Astrocyte (in vitro differentiated cells and primary cell): Measurements from ENCODE around the gene GALNT2. TPM values are rescaled to one million over a fixed set of nuclear protein-coding genes. Genes with fewer than 3 reads are reported as not detected.

Experiments
- DNase-seq: peaks from one replicate; pipeline ENCODE4 v3.0.0-alpha.2; 2010; ENCODE audit warnings: low read depth
- FAIRE-seq: peaks from 2 replicates; lab custom pipeline; 2011; peaks lifted over from hg19 to GRCh38; lab: Jason Lieb, UNC
- H2AFZ ChIP-seq: 2 replicates; pipeline ENCODE4 v1.6.0; 2012; ENCODE audit warnings: low read depth, low read length, inconsistent platforms
- H3K27ac ChIP-seq: 2 replicates; pipeline ENCODE4 v1.5.1; 2011; ENCODE audit warnings: low read depth, low read length, inconsistent platforms
- H3K27me3 ChIP-seq: 2 replicates; pipeline ENCODE4 v1.6.0; 2011; ENCODE audit warnings: low read length, inconsistent platforms; ENCODE audit not compliant: insufficient read depth
- H3K36me3 ChIP-seq: 2 replicates; pipeline ENCODE4 v1.5.1; 2011; ENCODE audit warnings: low read length, inconsistent platforms; ENCODE audit not compliant: insufficient read depth
- H3K4me1 ChIP-seq: 2 replicates; pipeline ENCODE4 v1.5.1; 2011; ENCODE audit warnings: low read length, inconsistent platforms; ENCODE audit not compliant: insufficient read depth
- H3K4me2 ChIP-seq: 2 replicates; pipeline ENCODE4 v1.6.0; 2012; ENCODE audit warnings: low read length, inconsistent platforms
- H3K4me3 ChIP-seq: 2 replicates; pipeline ENCODE4 v1.5.1; 2011; ENCODE audit warnings: low read depth, mild to moderate bottlenecking, low read length, inconsistent platforms; ENCODE audit not compliant: insufficient read depth
- H3K79me2 ChIP-seq: 2 replicates; pipeline ENCODE4 v1.6.0; 2012; ENCODE audit warnings: mild to moderate bottlenecking, low read length, inconsistent platforms; ENCODE audit not compliant: insufficient read depth
- H3K9ac ChIP-seq: 2 replicates; pipeline ENCODE4 v1.6.0; 2012; ENCODE audit warnings: mild to moderate bottlenecking, low read length, inconsistent platforms
- H3K9me3 ChIP-seq: 2 replicates; pipeline ENCODE4 v1.5.1; 2012; ENCODE audit warnings: low read depth, mild to moderate bottlenecking, low read length, inconsistent platforms; ENCODE audit not compliant: insufficient read depth
- H4K20me1 ChIP-seq: 2 replicates; pipeline ENCODE4 v1.6.0; 2012; ENCODE audit warnings: low read length, inconsistent platforms; ENCODE audit not compliant: insufficient read depth
- H3K27ac Mint-ChIP-seq: one replicate; pipeline ENCODE4 v1.8.0; 2021; ENCODE audit warnings: mild to moderate bottlenecking, mixed read lengths; ENCODE audit not compliant: unreplicated experiment
- H3K27me3 Mint-ChIP-seq: one replicate; pipeline ENCODE4 v1.8.0; 2021; ENCODE audit warnings: low read depth, mixed read lengths; ENCODE audit not compliant: unreplicated experiment
- H3K36me3 Mint-ChIP-seq: one replicate; pipeline ENCODE4 v1.8.0; 2021; ENCODE audit warnings: low read depth, mixed read lengths; ENCODE audit not compliant: unreplicated experiment
- H3K4me1 Mint-ChIP-seq: one replicate; pipeline ENCODE4 v1.8.0; 2021; ENCODE audit warnings: low read depth, mixed read lengths; ENCODE audit not compliant: unreplicated experiment
- H3K4me3 Mint-ChIP-seq: one replicate; pipeline ENCODE4 v1.8.0; 2021; ENCODE audit warnings: mild to moderate bottlenecking, moderate library complexity, mixed read lengths; ENCODE audit not compliant: unreplicated experiment
- H3K9me3 Mint-ChIP-seq: one replicate; pipeline ENCODE4 v1.8.0; 2021; ENCODE audit warnings: mild to moderate bottlenecking, mixed read lengths; ENCODE audit not compliant: unreplicated experiment
- CTCF ChIP-seq: IDR thresholded peaks from 2 replicates; pipeline ENCODE4 v1.5.1; 2011; ENCODE audit warnings: low read depth, mild to moderate bottlenecking, inconsistent platforms, low read length, moderate library complexity; ENCODE audit not compliant: insufficient read depth
- EZH2 ChIP-seq: IDR thresholded peaks from 2 replicates; pipeline ENCODE4 v1.6.1; 2012; ENCODE audit warnings: mild to moderate bottlenecking, low read length, inconsistent platforms; ENCODE audit not compliant: insufficient read depth
- total RNA-seq: library from RNA; stranded (reverse); gene quantifications from 2 replicates; pipeline ENCODE4 v1.2.1, GENCODE V29; 2021

GALNT2 gene
- total RNA-seq, 1 donor from 2014 or later = 507 TPM

GRCh38 chr1:230165536-230165935 lies 98.5 kb downstream of the GALNT2 start:
- no peaks in the 10 kb centered on the region for H3K9me3 Mint-ChIP-seq
- TF ChIP-seq CTCF (no peak), EZH2 (no peak)
- H3K4me3 ChIP-seq = no peak overlapping the region
- peaks cover 18% of the 10 kb centered on the region for H3K4me1 ChIP-seq
- no peak overlapping the region for H3K4me2 ChIP-seq
- no peaks in the 10 kb centered on the region for H3K27me3 ChIP-seq
- peaks cover 14% of the 10 kb centered on the region for H3K36me3 Mint-ChIP-seq
- H3K27me3 Mint-ChIP-seq = no peaks in the 10 kb centered on the region
- no peak overlapping the region for H3K27ac ChIP-seq
- H3K79me2 ChIP-seq = peaks cover 94% of the 10 kb centered on the region
- H3K9ac ChIP-seq = no peak overlapping the region
- no peak for DNase-seq
- peaks cover 62% of the 10 kb centered on the region for H3K4me1 Mint-ChIP-seq
- H2AFZ ChIP-seq = no peak overlapping the region
- no peak overlapping the region for H3K27ac Mint-ChIP-seq
- FAIRE-seq = no peak
- H3K4me3 Mint-ChIP-seq = no peak overlapping the region
- H4K20me1 ChIP-seq = peaks cover 79% of the 10 kb centered on the region
- no peaks in the 10 kb centered on the region for H3K36me3 ChIP-seq
- no peaks in the 10 kb centered on the region for H3K9me3 ChIP-seq

- H3K27ac ChIP-seq = no peak overlapping the region
- peaks cover 89% of the 10 kb centered on the region for H3K79me2 ChIP-seq
- peaks cover 27% of the 10 kb centered on the region for H3K4me1 ChIP-seq
- TF ChIP-seq EZH2 (no peak), CTCF (no peak)
- FAIRE-seq = no peak
- no peak overlapping the region for H3K4me2 ChIP-seq
- Mint-ChIP-seq H3K9me3 (no peaks in the 10 kb centered on the region), H3K4me1 (peaks cover 68% of the 10 kb centered on the region), H3K36me3 (peaks cover 14% of the 10 kb centered on the region), H3K4me3 (no peak overlapping the region), H3K27me3 (no peaks in the 10 kb centered on the region), H3K27ac (no peak overlapping the region)
- H3K4me3 ChIP-seq = no peak overlapping the region
- no peak overlapping the region for H3K9ac ChIP-seq
- no peaks in the 10 kb centered on the region for H3K9me3 ChIP-seq
- no peak for DNase-seq
- H3K27me3 ChIP-seq = no peaks in the 10 kb centered on the region
- H4K20me1 ChIP-seq = peaks cover 75% of the 10 kb centered on the region
- no peak overlapping the region for H2AFZ ChIP-seq
- no peaks in the 10 kb centered on the region for H3K36me3 ChIP-seq
Observed at GRCh38 chr1:230166366-230167132, 99.5 kb downstream of the GALNT2 start.

DNA sequence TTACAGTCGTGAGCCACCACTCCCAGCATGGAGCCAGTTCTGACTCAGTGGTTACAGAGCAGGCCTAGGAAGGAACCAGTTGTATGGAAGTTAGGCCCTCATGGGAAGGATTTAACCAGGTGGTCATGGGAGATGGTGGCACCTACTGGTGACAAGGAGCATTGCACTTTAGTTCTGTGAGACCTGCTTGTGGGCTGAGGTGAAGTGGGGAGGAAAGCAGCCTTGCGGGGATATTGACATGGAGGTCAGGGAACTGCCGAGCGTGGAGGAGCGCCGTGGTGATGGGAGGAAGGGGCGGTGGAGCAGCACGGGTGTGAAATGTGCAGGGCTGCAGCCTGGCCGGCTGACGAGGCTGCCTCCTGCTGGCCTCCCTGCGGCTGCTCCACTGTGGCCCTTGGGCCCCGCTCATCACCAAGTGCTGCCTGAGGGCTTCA lies 100.4 kb downstream of the GALNT2 start:
- DNase-seq (peak; percentile 41), FAIRE-seq (no peak)
- H3K4me3 ChIP-seq = no peak overlapping the region
- Mint-ChIP-seq H3K36me3 (peaks cover 15% of the 10 kb centered on the region), H3K27me3 (no peaks in the 10 kb centered on the region), H3K4me1 (peaks cover 70% of the 10 kb centered on the region), H3K9me3 (no peaks in the 10 kb centered on the region), H3K27ac (no peak overlapping the region), H3K4me3 (no peak overlapping the region)
- TF ChIP-seq CTCF (peak; percentile 43), EZH2 (no peak)
- no peak overlapping the region for H3K9ac ChIP-seq
- no peak overlapping the region for H3K4me2 ChIP-seq
- peaks cover 86% of the 10 kb centered on the region for H3K79me2 ChIP-seq
- no peaks in the 10 kb centered on the region for H3K9me3 ChIP-seq
- no peak overlapping the region for H2AFZ ChIP-seq
- H3K4me1 ChIP-seq = peaks cover 36% of the 10 kb centered on the region
- no peak overlapping the region for H3K27ac ChIP-seq
- H3K27me3 ChIP-seq = no peaks in the 10 kb centered on the region
- H4K20me1 ChIP-seq = peaks cover 76% of the 10 kb centered on the region
- no peaks in the 10 kb centered on the region for H3K36me3 ChIP-seq
